Keratinocyte (primary cell): Measurements from ENCODE around the gene MPHOSPH6. TPM values are rescaled to one million over a fixed set of nuclear protein-coding genes. Genes with fewer than 3 reads are reported as not detected.

Experiments
- DNase-seq: peaks from one replicate; pipeline ENCODE4 v3.0.0-alpha.2; 2011; ENCODE audit warnings: low read depth, missing footprints, low spot score
- FAIRE-seq: peaks from 2 replicates; lab custom pipeline; 2011; peaks lifted over from hg19 to GRCh38; lab: Jason Lieb, UNC
- H2AFZ ChIP-seq: 2 replicates; pipeline ENCODE4 v1.6.0; 2012; ENCODE audit warnings: low read length, control low read depth, inconsistent platforms; ENCODE audit not compliant: control insufficient read depth
- H3K27ac ChIP-seq: 2 replicates; pipeline ENCODE4 v1.5.1; 2011; ENCODE audit warnings: low read length; ENCODE audit not compliant: control insufficient read depth, insufficient read depth
- H3K27me3 ChIP-seq: 3 replicates; pipeline ENCODE4 v1.6.0; 2011; ENCODE audit warnings: low read length; ENCODE audit not compliant: control insufficient read depth, insufficient read depth; ENCODE audit errors: extremely low read depth
- H3K36me3 ChIP-seq, 2 experiments: 2 replicates in 1 of 2; 3 replicates in 1 of 2; pipeline ENCODE4 v1.5.1; 2011; ENCODE audit warnings: low read length in 2 of 2, mild to moderate bottlenecking in 1 of 2; ENCODE audit not compliant: control insufficient read depth in 2 of 2, insufficient read depth in 2 of 2; ENCODE audit errors: extremely low read depth in 1 of 2
- H3K4me1 ChIP-seq: 3 replicates; pipeline ENCODE4 v1.5.1; 2011; ENCODE audit warnings: low read length; ENCODE audit not compliant: control insufficient read depth, insufficient read depth; ENCODE audit errors: extremely low read depth
- H3K4me2 ChIP-seq: 3 replicates; pipeline ENCODE4 v1.6.0; 2011; ENCODE audit warnings: low read depth, low read length; ENCODE audit not compliant: control insufficient read depth, insufficient read depth; ENCODE audit errors: extremely low read depth
- H3K4me3 ChIP-seq, 3 experiments: fragments of 200-600 bp in 1 of 3; sonication (generic) in 1 of 3; 2 replicates in 2 of 3; 3 replicates in 1 of 3; pipeline ENCODE4 v1.5.1; 2011 to 2016; ENCODE audit warnings: low read length in 3 of 3, mild to moderate bottlenecking in 3 of 3, control low read depth in 2 of 3, inconsistent platforms in 1 of 3, low read depth in 1 of 3, mixed read lengths in 1 of 3, mixed run types in 1 of 3, moderate library complexity in 1 of 3; ENCODE audit not compliant: control insufficient read depth in 2 of 3, insufficient read depth in 2 of 3; ENCODE audit errors: extremely low read depth in 1 of 3
- H3K79me2 ChIP-seq: 2 replicates; pipeline ENCODE4 v1.6.0; 2012; ENCODE audit warnings: low read length; ENCODE audit not compliant: control insufficient read depth, insufficient read depth
- H3K9ac ChIP-seq: 3 replicates; pipeline ENCODE4 v1.6.0; 2011; ENCODE audit warnings: low read length; ENCODE audit not compliant: control insufficient read depth, insufficient read depth; ENCODE audit errors: extremely low read depth
- H3K9me1 ChIP-seq: 3 replicates; pipeline ENCODE4 v1.6.0; 2011; ENCODE audit warnings: low read length; ENCODE audit not compliant: control insufficient read depth, insufficient read depth; ENCODE audit errors: extremely low read depth
- H3K9me3 ChIP-seq: 2 replicates; pipeline ENCODE4 v1.5.1; 2012; ENCODE audit warnings: low read depth, low read length; ENCODE audit not compliant: control insufficient read depth
- H4K20me1 ChIP-seq: 3 replicates; pipeline ENCODE4 v1.6.0; 2011; ENCODE audit warnings: low read length; ENCODE audit not compliant: control insufficient read depth, insufficient read depth; ENCODE audit errors: extremely low read depth
- EZH2 ChIP-seq: IDR thresholded peaks from one replicate; pipeline ENCODE4 v1.6.1; 2012; ENCODE audit warnings: inconsistent platforms, mild to moderate bottlenecking, low read length, moderate library complexity
- dilution Hi-C: fragments of 300-500 bp; cut with MboI; formaldehyde crosslinking; loops from one replicate; pipeline ENCODE4 v1.7.0; 2020; ENCODE audit warnings: low sequenced_read_pairs; ENCODE audit not compliant: extremely low pct_ligation_motif_present
- polyA plus RNA-seq, 5 experiments: library from polyadenylated mRNA; depleted of rRNA in 3 of 5; stranded (reverse) in 3 of 5; stranded (forward) in 1 of 5; unstranded in 1 of 5; fragments of >200 nt; gene quantifications; 1 replicate in 1 of 5; 2 replicates in 3 of 5; 3 replicates in 1 of 5; pipeline versions ENCODE4 v1.2.1 to v1.2.3, GENCODE V29; 2011 to 2012; ENCODE audit warnings: missing spikeins in 2 of 5, low read depth in 1 of 5, low replicate concordance in 1 of 5
- TF ChIP-seq, protein P1 (sequence below), 3 experiments: IDR thresholded peaks in 1 of 3; conservative IDR thresholded peaks in 1 of 3; optimal IDR thresholded peaks in 1 of 3; 2 replicates in 2 of 3; 3 replicates in 1 of 3; pipeline versions ENCODE3 to v1.5.1; 2011; ENCODE audit warnings: low read length in 3 of 3, mild to moderate bottlenecking in 3 of 3, moderate library complexity in 2 of 3, control low read depth in 1 of 3, inconsistent platforms in 1 of 3; ENCODE audit not compliant: insufficient read depth in 2 of 3; ENCODE audit errors: extremely low read depth in 1 of 3

The MPHOSPH6 gene
- polyA plus RNA-seq, 1 donor (not counting 4 experiments of a cell fraction or from before 2014, with no cell fraction given), result 76.1 TPM

DNA sequence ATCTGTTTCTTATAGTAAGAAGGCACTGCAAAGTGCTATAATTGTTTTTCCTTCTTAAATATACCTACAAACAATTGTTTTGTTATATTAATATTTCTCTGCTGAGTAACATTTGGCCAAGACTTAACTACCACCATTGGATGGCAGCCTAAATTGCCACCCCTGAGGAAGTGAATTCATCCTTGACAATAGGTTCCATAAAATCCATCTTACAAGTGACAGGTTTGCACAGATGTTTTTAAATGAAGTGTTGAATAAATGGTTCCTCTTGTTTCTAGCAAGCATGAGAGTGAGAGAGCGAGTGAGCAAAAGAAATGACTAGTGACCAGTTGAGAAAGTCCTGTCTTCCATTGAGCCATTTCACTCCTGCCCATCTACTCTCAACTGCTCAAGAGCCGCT is 8.3 kb upstream of the MPHOSPH6 start:
- TF ChIP-seq, protein P1, sequence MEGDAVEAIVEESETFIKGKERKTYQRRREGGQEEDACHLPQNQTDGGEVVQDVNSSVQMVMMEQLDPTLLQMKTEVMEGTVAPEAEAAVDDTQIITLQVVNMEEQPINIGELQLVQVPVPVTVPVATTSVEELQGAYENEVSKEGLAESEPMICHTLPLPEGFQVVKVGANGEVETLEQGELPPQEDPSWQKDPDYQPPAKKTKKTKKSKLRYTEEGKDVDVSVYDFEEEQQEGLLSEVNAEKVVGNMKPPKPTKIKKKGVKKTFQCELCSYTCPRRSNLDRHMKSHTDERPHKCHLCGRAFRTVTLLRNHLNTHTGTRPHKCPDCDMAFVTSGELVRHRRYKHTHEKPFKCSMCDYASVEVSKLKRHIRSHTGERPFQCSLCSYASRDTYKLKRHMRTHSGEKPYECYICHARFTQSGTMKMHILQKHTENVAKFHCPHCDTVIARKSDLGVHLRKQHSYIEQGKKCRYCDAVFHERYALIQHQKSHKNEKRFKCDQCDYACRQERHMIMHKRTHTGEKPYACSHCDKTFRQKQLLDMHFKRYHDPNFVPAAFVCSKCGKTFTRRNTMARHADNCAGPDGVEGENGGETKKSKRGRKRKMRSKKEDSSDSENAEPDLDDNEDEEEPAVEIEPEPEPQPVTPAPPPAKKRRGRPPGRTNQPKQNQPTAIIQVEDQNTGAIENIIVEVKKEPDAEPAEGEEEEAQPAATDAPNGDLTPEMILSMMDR (optimal IDR thresholded peaks at IDR 0.05 in 1 of 3, IDR thresholded peaks at IDR 0.05 in 1 of 3, conservative IDR thresholded peaks at IDR 0.05 in 1 of 3; ENCODE audit: extremely low read depth in 1 of 3, insufficient read depth in 2 of 3, low read length in 3 of 3), result no peak
- no peak for TF ChIP-seq EZH2
- no peaks in the 10 kb centered on the region for H3K79me2 ChIP-seq
- H3K27me3 ChIP-seq, result no peaks in the 10 kb centered on the region
- no peaks in the 10 kb centered on the region for H3K9me3 ChIP-seq
- H3K9ac ChIP-seq, result no peak overlapping the region
- H3K4me2 ChIP-seq, result no peak overlapping the region
- H3K4me3 ChIP-seq, result no peak overlapping the region
- dilution Hi-C loops, result no loop called here
- no peak overlapping the region for H2AFZ ChIP-seq
- no peak overlapping the region for H3K27ac ChIP-seq
- no peak for FAIRE-seq
- no peaks in the 10 kb centered on the region for H3K4me1 ChIP-seq
- no peaks in the 10 kb centered on the region for H4K20me1 ChIP-seq
- no peak for DNase-seq
- H3K9me1 ChIP-seq, result no peaks in the 10 kb centered on the region
- no peaks in the 10 kb centered on the region for H3K36me3 ChIP-seq

DNA sequence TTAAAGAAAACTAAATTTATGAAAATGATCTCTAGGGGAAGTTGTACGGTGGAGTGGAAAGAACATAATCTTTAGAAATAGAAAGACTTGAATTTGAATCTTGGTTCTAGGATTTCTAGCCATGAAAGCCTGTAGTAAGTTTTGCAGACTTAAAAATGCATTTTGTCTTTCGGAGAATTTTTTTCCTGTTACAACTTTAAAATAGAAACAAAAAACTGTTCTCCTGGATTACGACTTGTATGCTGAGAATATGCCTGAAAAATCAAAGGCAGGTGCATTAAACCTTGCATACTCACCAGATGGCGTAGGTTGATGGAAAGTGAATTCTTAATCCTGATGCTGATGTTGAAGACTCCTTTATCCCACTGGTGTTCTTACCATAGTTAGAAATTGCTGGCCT is 7.5 kb upstream of the MPHOSPH6 start:
- Histone ChIP-seq H3K9me3 (no peaks in the 10 kb centered on the region), H3K27me3 (no peaks in the 10 kb centered on the region), H4K20me1 (no peaks in the 10 kb centered on the region), H3K36me3 (no peaks in the 10 kb centered on the region), H3K4me2 (no peak overlapping the region), H3K4me1 (no peaks in the 10 kb centered on the region), H2AFZ (no peak overlapping the region), H3K27ac (no peak overlapping the region), H3K9ac (no peak overlapping the region), H3K4me3 (no peak overlapping the region), H3K79me2 (no peaks in the 10 kb centered on the region), H3K9me1 (no peaks in the 10 kb centered on the region)
- dilution Hi-C loops, result no loop called here
- FAIRE-seq, result no peak
- DNase-seq, result no peak
- TF ChIP-seq, protein P1 (optimal IDR thresholded peaks at IDR 0.05 in 1 of 3, IDR thresholded peaks at IDR 0.05 in 1 of 3, conservative IDR thresholded peaks at IDR 0.05 in 1 of 3; ENCODE audit: extremely low read depth in 1 of 3, insufficient read depth in 2 of 3, low read length in 3 of 3), result no peak
- no peak for TF ChIP-seq EZH2
